ENCODE measurements around the gene PLAC8. TPM values are rescaled to one million over a fixed set of nuclear protein-coding genes. Genes with fewer than 3 reads are reported as not detected.
A peak's percentile ranks its signal among the peaks of the same experiment; 100 is the strongest.
"Not testable (repeated sequence)": the region's sequence is repeated elsewhere in the genome, so short reads cannot be mapped to it uniquely, and the experiment has no call there.

The PLAC8 gene
- total RNA-seq, 1 donor from 2014 or later: 0.40 TPM

DNA sequence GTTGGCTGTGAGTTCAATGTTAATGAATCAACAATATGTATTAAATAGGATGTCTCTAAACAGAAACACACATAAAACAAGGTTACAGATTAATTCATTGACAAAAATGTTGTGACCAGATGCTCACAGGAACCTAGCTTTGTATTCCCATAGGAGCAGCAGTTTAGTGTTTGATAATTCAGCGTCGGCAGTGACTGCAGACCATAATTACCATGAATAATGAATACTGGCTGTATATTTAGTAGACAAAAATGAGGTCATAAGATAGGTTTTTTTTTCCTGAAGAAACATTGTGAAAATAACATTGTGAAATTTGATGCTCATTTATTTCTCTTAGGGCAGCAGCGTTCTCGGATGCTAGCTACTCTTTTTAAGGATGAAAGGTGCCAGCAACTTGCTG lies 51.8 kb downstream of the PLAC8 start:
- Mint-ChIP-seq H3K9me3 (no peaks in the 10 kb centered on the region), H3K4me3 (no peak overlapping the region), H3K27me3 (ENCODE audit: low read depth) (no peaks in the 10 kb centered on the region), H3K4me1 (no peaks in the 10 kb centered on the region), H3K36me3 (ENCODE audit: low read depth) (peaks cover 14% of the 10 kb centered on the region), H3K27ac (ENCODE audit: unreplicated experiment) (no peak overlapping the region)
- DNase-seq (ENCODE audit: low read depth, low spot score): no peak
- TF ChIP-seq, protein P1, sequence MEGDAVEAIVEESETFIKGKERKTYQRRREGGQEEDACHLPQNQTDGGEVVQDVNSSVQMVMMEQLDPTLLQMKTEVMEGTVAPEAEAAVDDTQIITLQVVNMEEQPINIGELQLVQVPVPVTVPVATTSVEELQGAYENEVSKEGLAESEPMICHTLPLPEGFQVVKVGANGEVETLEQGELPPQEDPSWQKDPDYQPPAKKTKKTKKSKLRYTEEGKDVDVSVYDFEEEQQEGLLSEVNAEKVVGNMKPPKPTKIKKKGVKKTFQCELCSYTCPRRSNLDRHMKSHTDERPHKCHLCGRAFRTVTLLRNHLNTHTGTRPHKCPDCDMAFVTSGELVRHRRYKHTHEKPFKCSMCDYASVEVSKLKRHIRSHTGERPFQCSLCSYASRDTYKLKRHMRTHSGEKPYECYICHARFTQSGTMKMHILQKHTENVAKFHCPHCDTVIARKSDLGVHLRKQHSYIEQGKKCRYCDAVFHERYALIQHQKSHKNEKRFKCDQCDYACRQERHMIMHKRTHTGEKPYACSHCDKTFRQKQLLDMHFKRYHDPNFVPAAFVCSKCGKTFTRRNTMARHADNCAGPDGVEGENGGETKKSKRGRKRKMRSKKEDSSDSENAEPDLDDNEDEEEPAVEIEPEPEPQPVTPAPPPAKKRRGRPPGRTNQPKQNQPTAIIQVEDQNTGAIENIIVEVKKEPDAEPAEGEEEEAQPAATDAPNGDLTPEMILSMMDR (conservative IDR thresholded peaks at IDR 0.05): no peak

DNA sequence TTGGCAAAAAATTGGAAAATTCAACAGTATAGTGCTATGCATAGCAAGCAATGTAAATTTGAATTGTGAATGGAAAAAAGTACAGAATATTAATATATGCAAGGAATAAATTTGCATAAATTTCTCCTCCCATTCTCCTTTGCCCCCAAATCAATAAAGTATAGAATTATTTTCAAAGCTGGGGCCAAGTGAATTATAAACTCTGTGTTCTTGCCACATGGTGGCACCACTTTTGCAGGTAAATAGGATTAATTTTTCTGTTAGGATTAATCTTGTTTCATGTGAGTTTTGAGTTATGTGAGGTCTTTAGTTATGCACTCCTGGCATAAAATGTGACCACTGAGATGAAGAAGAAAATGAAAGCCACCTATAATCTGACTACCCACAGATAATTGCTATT lies 59.6 kb downstream of the PLAC8 start:
- Mint-ChIP-seq H3K27ac (ENCODE audit: unreplicated experiment) (no peak overlapping the region), H3K27me3 (ENCODE audit: low read depth) (no peaks in the 10 kb centered on the region), H3K4me1 (no peaks in the 10 kb centered on the region), H3K9me3 (no peaks in the 10 kb centered on the region), H3K36me3 (ENCODE audit: low read depth) (peaks cover 28% of the 10 kb centered on the region), H3K4me3 (no peak overlapping the region)
- no peak for DNase-seq (ENCODE audit: low read depth, low spot score)
- TF ChIP-seq, protein P1 (conservative IDR thresholded peaks at IDR 0.05): peak; percentile 59

DNA sequence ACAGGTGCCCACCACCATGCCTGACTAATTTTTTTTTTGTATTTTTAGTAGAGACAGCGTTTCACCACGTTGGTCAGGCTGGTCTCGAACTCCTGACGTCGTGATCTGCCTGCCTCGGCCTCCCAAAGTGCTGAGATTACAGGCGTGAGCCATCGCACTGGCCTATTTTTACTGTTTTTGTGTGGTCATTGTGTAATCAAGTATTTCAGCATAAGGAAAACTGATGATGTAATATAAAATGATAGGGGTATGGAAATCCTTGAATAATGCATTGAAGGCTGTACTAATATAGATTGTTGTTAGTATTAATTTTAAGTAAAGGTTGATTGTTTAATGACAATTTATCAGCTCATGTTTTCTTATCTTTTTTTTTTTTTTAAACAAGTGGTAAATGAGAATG lies 65.7 kb downstream of the PLAC8 start:
- H3K36me3 Mint-ChIP-seq (ENCODE audit: low read depth): peaks cover 23% of the 10 kb centered on the region
- H3K9me3 Mint-ChIP-seq: not testable (repeated sequence)

DNA sequence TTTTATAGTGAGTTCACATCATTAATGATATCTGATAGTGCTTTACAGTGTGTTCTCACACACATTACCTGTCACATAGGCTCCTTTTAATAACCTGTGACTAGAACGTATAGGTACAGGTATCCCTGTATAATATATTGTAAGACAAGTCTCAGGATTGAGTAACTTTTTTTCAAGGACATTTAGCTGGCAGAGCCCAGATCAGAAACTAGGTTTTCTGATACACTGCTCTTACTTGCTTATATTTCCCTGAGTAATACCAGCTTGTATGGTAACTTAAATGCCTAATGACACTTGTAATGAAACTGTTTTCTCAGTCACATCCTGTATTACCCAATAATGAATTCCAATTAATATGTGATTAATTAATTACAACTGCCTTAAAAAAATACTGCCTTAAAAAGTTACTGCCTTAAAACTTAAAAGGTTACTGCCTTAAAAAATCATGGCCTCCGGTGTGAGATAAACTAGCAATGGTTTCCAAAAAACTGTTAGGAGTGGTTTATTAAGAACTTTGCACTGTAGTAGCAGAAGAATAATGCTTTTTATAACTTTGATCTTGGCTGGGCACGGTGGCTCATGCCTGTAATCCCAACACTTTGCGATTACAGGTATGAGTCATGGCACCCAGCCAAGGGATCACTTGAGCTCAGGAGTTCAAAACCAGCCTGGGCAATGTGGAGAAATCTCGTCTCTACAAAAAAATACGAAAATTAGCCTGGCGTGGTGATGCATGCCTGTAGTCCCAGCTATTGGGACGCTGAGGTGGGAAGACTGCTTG lies 67.6 kb downstream of the PLAC8 start:
- H3K9me3 Mint-ChIP-seq: no peaks in the 10 kb centered on the region
- H3K36me3 Mint-ChIP-seq (ENCODE audit: low read depth): peaks cover 13% of the 10 kb centered on the region
- TF ChIP-seq, protein P1 (conservative IDR thresholded peaks at IDR 0.05): no peak
- DNase-seq (ENCODE audit: low read depth, low spot score): no peak
- no peaks in the 10 kb centered on the region for H3K4me1 Mint-ChIP-seq
- no peak overlapping the region for H3K4me3 Mint-ChIP-seq
- no peak overlapping the region for H3K27ac Mint-ChIP-seq (ENCODE audit: unreplicated experiment)
- H3K27me3 Mint-ChIP-seq (ENCODE audit: low read depth): no peaks in the 10 kb centered on the region

More for the DNA sequence above, 65.7 kb downstream of the PLAC8 start:
- H3K4me1 Mint-ChIP-seq; DNase-seq (ENCODE audit: low read depth, low spot score); H3K27me3 Mint-ChIP-seq (ENCODE audit: low read depth); H3K4me3 Mint-ChIP-seq; H3K27ac Mint-ChIP-seq (ENCODE audit: unreplicated experiment): not testable (repeated sequence)

DNA sequence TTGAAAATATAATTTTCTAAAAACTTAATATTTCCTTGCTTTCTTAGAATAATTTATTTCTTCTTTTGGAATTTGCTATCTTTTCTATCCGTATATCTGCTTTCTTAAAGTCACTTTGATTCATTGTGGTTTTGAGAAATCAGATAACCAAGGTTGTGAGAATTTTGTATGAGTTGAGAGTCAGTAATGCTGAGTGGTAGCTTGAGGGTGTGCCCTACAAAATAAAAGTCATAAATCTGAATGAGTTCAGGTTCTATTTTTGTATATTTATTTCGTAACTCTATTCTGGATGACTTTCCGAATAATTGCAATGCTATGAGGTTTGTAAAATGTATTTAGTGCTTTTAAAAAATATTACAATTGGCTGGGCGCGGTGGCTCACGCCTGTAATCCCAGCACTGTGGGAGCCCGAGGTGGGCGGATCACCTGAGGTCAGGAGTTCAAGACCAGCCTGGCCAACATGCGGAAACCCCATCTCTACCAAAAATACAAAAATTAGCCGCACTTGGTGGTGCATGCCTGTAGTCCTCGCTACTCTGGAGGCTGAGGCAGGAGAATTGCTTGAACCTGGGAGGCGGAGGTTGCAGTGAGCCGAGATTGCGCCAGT lies 70.6 kb downstream of the PLAC8 start:
- TF ChIP-seq, protein P1 (conservative IDR thresholded peaks at IDR 0.05): no peak
- Mint-ChIP-seq H3K27me3 (ENCODE audit: low read depth) (no peaks in the 10 kb centered on the region), H3K9me3 (no peaks in the 10 kb centered on the region), H3K4me3 (no peak overlapping the region), H3K4me1 (no peaks in the 10 kb centered on the region), H3K27ac (ENCODE audit: unreplicated experiment) (no peak overlapping the region), H3K36me3 (ENCODE audit: low read depth) (no peaks in the 10 kb centered on the region)
- no peak for DNase-seq (ENCODE audit: low read depth, low spot score)

DNA sequence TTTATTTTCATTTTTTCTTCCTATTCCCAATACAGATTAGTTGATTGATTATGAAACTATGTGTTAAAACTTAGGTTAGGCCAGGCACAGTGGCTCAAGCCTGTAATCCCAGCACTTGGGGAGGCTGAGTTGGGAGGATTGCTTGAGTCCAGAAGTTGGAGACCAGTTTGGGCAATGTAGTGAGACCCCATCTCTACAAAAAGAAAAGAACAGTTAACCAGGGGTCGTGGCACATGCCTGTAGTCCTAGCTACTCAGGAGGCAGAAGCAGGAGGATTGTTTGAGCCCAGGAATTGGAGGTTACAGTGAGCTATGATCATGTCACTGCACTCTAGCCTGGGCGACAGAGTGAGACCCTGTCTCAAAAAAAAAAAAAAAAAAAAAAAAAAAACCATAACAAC lies 71.4 kb downstream of the PLAC8 start:
- not testable (repeated sequence) for H3K9me3 Mint-ChIP-seq; H3K36me3 Mint-ChIP-seq (ENCODE audit: low read depth); H3K4me1 Mint-ChIP-seq; H3K27me3 Mint-ChIP-seq (ENCODE audit: low read depth); H3K27ac Mint-ChIP-seq (ENCODE audit: unreplicated experiment); H3K4me3 Mint-ChIP-seq; DNase-seq (ENCODE audit: low read depth, low spot score)
